Measurements from ENCODE around the gene ENPP6.
A peak's percentile ranks its signal among the peaks of the same experiment; 100 is the strongest.
"Not testable (repeated sequence)": the region's sequence is repeated elsewhere in the genome, so short reads cannot be mapped to it uniquely, and the experiment has no call there.

The ENPP6 gene

DNA sequence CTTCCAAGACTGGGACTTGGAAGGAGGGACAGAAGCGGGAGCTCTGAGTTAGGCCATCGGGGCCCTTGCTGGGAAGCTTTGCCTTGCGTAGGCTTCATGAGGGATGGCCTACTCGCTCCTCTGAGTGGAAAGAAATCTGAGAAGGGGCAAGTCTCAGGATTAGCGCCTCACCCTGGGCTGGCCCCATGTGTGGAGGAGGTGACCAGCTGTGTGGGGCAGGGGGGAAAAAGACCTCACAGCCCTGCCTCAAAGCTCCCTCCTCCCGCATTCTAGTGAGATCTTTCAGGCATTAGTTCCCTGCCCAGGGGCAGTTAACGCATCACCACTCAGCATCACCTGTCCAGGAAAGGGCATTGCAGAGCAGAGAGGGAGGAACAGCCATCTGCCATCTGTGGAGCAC is 156.1 kb downstream of the ENPP6 start:
- DNase-seq (ENCODE audit: low read depth, low spot score) = peak; percentile 42

DNA sequence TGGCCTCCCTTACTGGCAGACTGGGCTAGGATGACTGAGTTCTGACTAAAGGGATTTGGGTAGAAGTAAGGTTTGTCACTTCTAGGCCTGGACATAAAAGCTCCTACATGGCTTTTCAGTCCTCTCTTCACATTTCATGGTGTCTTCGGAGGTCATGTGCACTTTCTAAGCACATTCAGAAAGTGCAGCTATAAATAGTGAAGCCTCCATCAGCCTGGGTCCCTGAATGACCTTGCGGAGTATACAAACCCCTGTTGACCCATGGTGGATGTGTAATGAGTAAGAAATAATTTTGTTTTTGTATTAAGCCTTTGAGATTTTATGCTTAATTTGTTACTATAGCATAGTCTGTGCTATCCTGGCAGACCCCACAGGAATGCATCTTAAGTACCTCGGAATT is 158.6 kb downstream of the ENPP6 start:
- DNase-seq (ENCODE audit: low read depth, low spot score) = no peak

DNA sequence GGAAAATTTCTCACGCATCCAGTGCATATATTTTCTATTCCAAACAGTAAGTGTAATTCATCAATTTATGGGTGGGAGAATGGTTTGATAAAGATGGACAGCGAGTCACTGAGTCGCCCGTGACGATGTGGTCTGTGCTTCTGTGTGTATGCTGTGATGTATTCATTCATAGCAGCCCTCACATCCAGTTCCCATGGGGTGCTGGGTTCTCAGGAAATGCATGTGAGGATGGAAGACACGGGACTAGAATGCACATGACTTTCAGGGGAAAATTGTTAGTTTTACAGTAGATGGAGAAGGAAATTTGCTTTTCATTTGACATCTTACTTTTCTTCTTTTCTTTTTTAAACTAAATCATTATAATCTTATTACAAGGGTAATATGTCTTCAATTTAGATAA is 159.6 kb downstream of the ENPP6 start:
- DNase-seq (ENCODE audit: low read depth, low spot score) = no peak

DNA sequence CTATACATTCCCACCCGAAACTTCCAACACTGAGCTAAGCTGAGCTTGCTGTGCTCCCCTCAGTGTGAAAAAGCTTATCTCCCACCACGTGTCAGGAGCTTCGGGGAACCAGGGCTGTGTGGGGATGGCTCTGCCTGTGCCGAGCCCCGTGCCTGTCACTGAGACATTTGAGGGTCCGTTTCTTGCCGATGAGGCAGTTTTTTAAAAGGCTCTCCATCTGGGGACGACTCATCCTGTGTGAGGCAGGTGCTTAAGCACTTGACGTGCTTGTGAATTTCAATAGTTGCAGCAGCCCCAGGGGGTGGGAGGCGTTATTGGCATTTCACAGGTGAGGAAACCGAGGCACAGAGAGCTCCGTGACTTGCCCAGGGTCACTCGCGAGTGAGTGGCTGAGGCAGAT is 160.8 kb downstream of the ENPP6 start:
- no peak for DNase-seq (ENCODE audit: low read depth, low spot score)

DNA sequence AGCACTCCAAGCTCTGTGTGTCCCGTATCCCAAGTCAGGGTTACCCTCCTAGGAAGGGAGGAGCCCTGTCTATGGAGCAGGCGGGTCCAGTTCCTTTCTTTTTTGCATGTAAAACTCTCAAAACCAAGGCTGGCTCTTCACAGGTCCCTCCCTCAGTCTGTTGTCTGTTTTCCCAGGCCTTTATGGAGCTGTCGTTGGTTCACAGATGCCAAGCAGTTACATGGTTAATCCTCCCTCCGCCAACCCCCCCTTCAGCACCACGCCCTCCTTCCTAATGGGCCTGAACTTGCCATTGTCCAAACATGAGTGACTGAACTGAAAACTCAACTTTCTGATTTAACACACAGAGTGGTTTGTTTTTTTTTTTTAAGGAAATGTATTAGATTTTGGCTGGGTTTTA is 164.2 kb downstream of the ENPP6 start:
- DNase-seq (ENCODE audit: low read depth, low spot score) = no peak

DNA sequence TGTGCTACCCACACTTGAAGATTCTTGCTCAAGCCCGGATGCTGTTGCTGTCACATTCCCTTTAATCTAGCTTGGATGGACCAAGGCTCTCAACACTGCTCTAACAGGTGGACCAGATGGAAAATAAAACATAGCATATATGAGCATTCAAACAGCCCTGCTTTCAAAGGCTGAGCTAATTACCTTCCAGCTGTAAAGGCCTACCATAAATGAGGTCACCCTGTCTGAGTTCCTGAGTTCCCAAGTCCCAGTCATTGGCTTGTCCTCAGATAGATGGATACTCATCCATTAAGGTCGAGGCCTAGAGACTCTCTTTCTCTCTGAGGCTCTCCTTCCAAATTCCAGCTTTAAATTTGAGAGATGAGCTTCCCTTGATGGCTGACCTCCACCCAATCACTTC is 165.1 kb downstream of the ENPP6 start:
- no peak for DNase-seq (ENCODE audit: low read depth, low spot score)

DNA sequence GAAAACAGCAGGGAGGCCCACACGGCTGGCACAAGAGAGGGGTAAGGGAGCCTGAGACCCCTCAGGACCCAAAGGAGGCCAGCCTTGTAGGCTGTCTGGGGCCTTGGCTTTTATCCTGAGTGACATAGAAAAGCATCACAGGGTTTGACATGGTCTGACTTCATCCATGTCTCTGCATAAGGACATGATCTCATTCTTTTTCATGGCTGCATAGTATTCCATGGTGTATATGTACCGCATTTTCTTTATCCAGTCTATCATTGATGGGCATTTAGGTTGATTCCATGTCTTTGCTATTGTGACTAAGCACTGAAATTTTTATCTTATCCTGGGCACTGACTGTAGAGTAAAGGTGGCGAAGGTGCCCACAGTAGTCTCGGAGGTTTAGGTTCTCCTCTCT is 166.4 kb downstream of the ENPP6 start:
- DNase-seq (ENCODE audit: low read depth, low spot score) = not testable (repeated sequence)

DNA sequence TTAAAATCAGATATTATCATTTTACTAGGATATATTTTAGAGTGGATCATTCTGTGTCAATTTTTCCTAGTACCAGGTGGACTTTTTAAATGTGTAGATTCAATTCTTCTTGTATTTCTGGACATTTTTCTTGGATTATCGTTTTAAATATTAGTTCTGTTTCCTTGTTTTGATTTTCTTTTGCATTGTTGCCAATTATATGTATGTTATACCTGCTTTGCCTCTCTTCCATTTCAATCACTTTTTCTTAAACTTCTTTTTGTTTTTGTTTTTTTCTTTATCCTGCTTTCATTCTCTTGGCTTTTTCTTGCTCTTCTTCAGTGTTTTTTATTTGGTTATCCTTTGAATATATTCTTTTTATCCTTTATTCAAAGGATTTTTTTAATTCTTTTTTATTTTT is 171.5 kb downstream of the ENPP6 start:
- DNase-seq (ENCODE audit: low read depth, low spot score) = no peak

DNA sequence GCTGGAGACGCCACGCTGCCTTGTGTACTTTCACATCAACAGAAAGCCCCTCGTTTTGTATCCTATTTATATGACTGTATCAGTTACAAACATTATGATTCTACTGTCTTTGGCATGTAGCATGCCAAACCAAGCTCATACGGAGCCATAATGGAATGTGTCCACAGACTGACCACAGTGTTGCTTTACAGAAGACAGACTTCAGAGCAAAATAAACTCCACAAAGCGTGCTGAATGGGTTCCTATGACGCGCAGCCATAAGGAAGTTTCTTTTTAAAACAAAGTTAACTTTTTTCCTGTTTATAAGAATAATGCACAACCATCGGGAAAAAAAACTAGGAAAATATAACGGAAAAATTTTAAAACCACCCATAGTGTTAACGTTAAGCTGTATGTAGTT is 176.5 kb downstream of the ENPP6 start:
- DNase-seq (ENCODE audit: low read depth, low spot score) = no peak

DNA sequence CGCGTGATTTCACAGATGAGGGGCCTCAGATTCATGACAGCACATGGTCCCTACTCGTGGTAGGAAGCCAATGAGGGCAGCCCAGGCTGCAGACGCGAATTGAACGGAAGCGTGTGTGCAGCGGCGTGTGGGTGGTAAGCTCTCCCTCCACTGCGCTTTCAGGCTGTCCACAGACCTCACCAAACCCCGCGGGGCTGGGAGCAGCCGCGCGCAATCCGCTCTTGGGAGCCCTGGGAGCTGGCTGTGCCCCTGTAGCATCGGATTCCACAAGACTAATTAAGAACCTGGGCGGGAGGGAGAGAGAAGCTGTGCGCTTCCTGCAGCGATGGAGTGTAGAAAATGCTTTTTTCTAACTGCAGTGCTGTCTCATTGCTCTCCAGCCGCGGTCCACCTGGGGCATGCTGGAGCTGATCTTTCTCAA is 177.7 kb downstream of the ENPP6 start:
- peak; percentile 71 for DNase-seq (ENCODE audit: low read depth, low spot score)

All from ELF-1 (cell line).